Left lung (tissue), 14 donors: ENCODE data around the gene EML2. TPM values are rescaled to one million over a fixed set of nuclear protein-coding genes. Genes with fewer than 3 reads are reported as not detected.
A peak's percentile ranks its signal among the peaks of the same experiment; 100 is the strongest.
"Not testable (repeated sequence)": the region's sequence is repeated elsewhere in the genome, so short reads cannot be mapped to it uniquely, and the experiment has no call there.

Experiments
- ATAC-seq: fragments of 200-7000 bp; cut with Tn5 transposase; one replicate; pipeline ENCODE4 v1.9.1; 2020; ENCODE audit warnings: moderate library complexity
- DNase-seq, 4 donors: peaks; one replicate each; pipeline ENCODE4 v3.0.0-alpha.2; 2013 to 2020
- H3K27ac ChIP-seq, 2 donors: fragments of 200-600 bp; sonication (generic) in 1 of 2; one replicate each; pipeline versions ENCODE4 v1.5.0 to v1.8.0; 2020 to 2021
- H3K27me3 ChIP-seq, 2 donors: fragments of 200-600 bp; sonication (generic) in 1 of 2; one replicate each; pipeline versions ENCODE4 v1.5.0 to v1.8.0; 2020 to 2021
- H3K36me3 ChIP-seq, 2 donors: fragments of 200-600 bp; sonication (generic) in 1 of 2; one replicate each; pipeline versions ENCODE4 v1.5.0 to v1.8.0; 2020 to 2021
- H3K4me1 ChIP-seq, 2 donors: fragments of 200-600 bp; one replicate each; pipeline ENCODE4 v1.8.0; 2021
- H3K4me3 ChIP-seq, 2 donors: fragments of 200-600 bp; sonication (generic) in 1 of 2; one replicate each; pipeline versions ENCODE4 v1.5.0 to v1.8.0; 2020 to 2021; ENCODE audit warnings: mild to moderate bottlenecking in 1 of 2
- H3K9me3 ChIP-seq, 2 donors: fragments of 200-600 bp; sonication (generic) in 1 of 2; one replicate each; pipeline versions ENCODE4 v1.5.0 to v1.8.0; 2020 to 2021
- CTCF ChIP-seq, 2 donors: fragments of 200-600 bp; sonication (generic) in 1 of 2; IDR thresholded peaks; one replicate each; pipeline versions ENCODE4 v1.5.0 to v1.8.0; 2021; ENCODE audit warnings: antibody characterized with exemption in 2 of 2
- intact Hi-C, 2 donors: fragments of 100-400 bp; cut with DNase I; formaldehyde crosslinking; loops; one replicate each; pipeline versions ENCODE4 v1.11.2 to v1.14.2; 2022
- long read RNA-seq, 12 donors: library from polyadenylated mRNA in 2 of 12; unstranded in 2 of 12; transcript quantifications; one replicate each; pipeline ENCODE4 v2.0.0 and lab custom pipeline, GENCODE V29; 2019 to 2026
- polyA plus RNA-seq, 6 donors: library from polyadenylated mRNA; unstranded; fragments of 120-200 nt; gene quantifications; one replicate each; pipeline ENCODE4 v1.2.1, GENCODE V29; 2013; ENCODE audit not compliant: insufficient read length in 6 of 6
- total RNA-seq, 2 donors: library from RNA; stranded (reverse); fragmentation: NEBNext Ultra II Directional; extraction: Animal tissue kit (Norgen Biotek cat#: 25700); gene quantifications; one replicate each; pipeline ENCODE4 v1.2.1, GENCODE V29; 2021
- donor health status: DM: no; HTN: yes; CAD: no.
- donor health status: DM: no; HTN: no; CAD: no.

The EML2 gene
- 10 to 100 TPM; 54.2 to 76.4 TPM for total RNA-seq
- 10 to 100 TPM; 21.8 to 31.7 (median 27.2) TPM for polyA plus RNA-seq
- long read RNA-seq, donor 1, result 0 reads
- long read RNA-seq, donor 2, partial matches to known transcripts, result 6 of 8 reads
- long read RNA-seq, donor 2, other reads (novel, unspliced or antisense), result 0 of 8 reads
- long read RNA-seq, donor 3, partial matches to known transcripts, result 0 of 1 reads
- long read RNA-seq, donor 3, other reads (novel, unspliced or antisense), result 0 of 1 reads
- long read RNA-seq, donor 4, partial matches to known transcripts, result 2 of 2 reads
- long read RNA-seq, donor 4, other reads (novel, unspliced or antisense), result 0 of 2 reads
- long read RNA-seq, donor 5, partial matches to known transcripts, result 0 of 5 reads
- long read RNA-seq, donor 5, other reads (novel, unspliced or antisense), result 0 of 5 reads
- long read RNA-seq, donor 6, partial matches to known transcripts, result 0 of 3 reads
- long read RNA-seq, donor 6, other reads (novel, unspliced or antisense), result 0 of 3 reads
- long read RNA-seq, donor 7, partial matches to known transcripts, result 0 of 1 reads
- long read RNA-seq, donor 7, other reads (novel, unspliced or antisense), result 0 of 1 reads
- long read RNA-seq, donor 8, partial matches to known transcripts, result 9 of 11 reads
- long read RNA-seq, donor 8, other reads (novel, unspliced or antisense), result 0 of 11 reads
- long read RNA-seq, donor 9, result 0 reads
- long read RNA-seq, donor 10, partial matches to known transcripts, result 2 of 2 reads
- long read RNA-seq, donor 10, other reads (novel, unspliced or antisense), result 0 of 2 reads
- long read RNA-seq, donor 11, result 0 reads
- long read RNA-seq, donor 12, partial matches to known transcripts, result 0 of 1 reads
- long read RNA-seq, donor 12, other reads (novel, unspliced or antisense), result 0 of 1 reads

GRCh38 chr19:45638930-45639729 lies at the start of gene EML2:
TSS of gene EML2 (minus strand) at chr19:45639397. CDS start at chr19:45639376, 21 bp downstream.
- Histone ChIP-seq H3K27ac (peak within 1 kb of the TSS in 1 of 2 donors; percentile 35), H3K27me3 (peaks cover 0 to 9% of the 10 kb centered on the region in 2 donors), H3K4me3 (peak within 1 kb of the TSS; percentile 57 to 69), H3K36me3 (no peaks in the 10 kb centered on the region), H3K4me1 (peaks cover 17 to 48% of the 10 kb centered on the region in 2 donors), H3K9me3 (no peaks in the 10 kb centered on the region)
- ATAC-seq (peak; percentile 52), DNase-seq (peak in 3 of 4 donors; percentile 68 to 93 (median 68))
- TF ChIP-seq CTCF (IDR thresholded peaks at IDR 0.05), result no peak
- intact Hi-C loops, result no loop called here

- no peak overlapping the region for H3K27ac ChIP-seq
- intact Hi-C loops, result no loop called here
- H3K4me1 ChIP-seq, result peaks cover 6 to 12% of the 10 kb centered on the region in 2 donors
- TF ChIP-seq CTCF (IDR thresholded peaks at IDR 0.05), result no peak
- H3K9me3 ChIP-seq, result no peaks in the 10 kb centered on the region
- ATAC-seq (no peak), DNase-seq (no peak)
- no peaks in the 10 kb centered on the region for H3K27me3 ChIP-seq
- H3K4me3 ChIP-seq, result no peak overlapping the region
- H3K36me3 ChIP-seq, result peaks cover 0 to 52% of the 10 kb centered on the region in 2 donors
Measured at GRCh38 chr19:45687599-45687998, 48.4 kb upstream of the EML2 start.

GRCh38 chr19:45685045-45685444 lies 45.8 kb upstream of the EML2 start:
- H3K9me3 ChIP-seq, H3K4me3 ChIP-seq, H3K27me3 ChIP-seq, ATAC-seq, H3K27ac ChIP-seq, intact Hi-C loops, DNase-seq: not testable (repeated sequence)
- Histone ChIP-seq H3K4me1 (peaks cover 0 to 12% of the 10 kb centered on the region in 2 donors), H3K36me3 (peaks cover 0 to 52% of the 10 kb centered on the region in 2 donors)

GRCh38 chr19:45682908-45683307 lies 43.7 kb upstream of the EML2 start:
- H3K36me3 ChIP-seq, result peaks cover 0 to 45% of the 10 kb centered on the region in 2 donors
- TF ChIP-seq CTCF (IDR thresholded peaks at IDR 0.05), result no peak
- no peak overlapping the region for H3K27ac ChIP-seq
- ATAC-seq (no peak), DNase-seq (no peak)
- H3K4me3 ChIP-seq, result no peak overlapping the region
- H3K4me1 ChIP-seq, result peaks cover 2 to 19% of the 10 kb centered on the region in 2 donors
- H3K27me3 ChIP-seq, result peaks cover 4 to 19% of the 10 kb centered on the region in 2 donors
- no peaks in the 10 kb centered on the region for H3K9me3 ChIP-seq
- intact Hi-C loops, result no loop called here

- Histone ChIP-seq H3K4me1 (peaks cover 8 to 26% of the 10 kb centered on the region in 2 donors), H3K27ac (peak overlapping the region; percentile 67 to 70), H3K4me3 (no peak overlapping the region), H3K27me3 (peaks cover 11 to 27% of the 10 kb centered on the region in 2 donors), H3K9me3 (no peaks in the 10 kb centered on the region), H3K36me3 (peaks cover 0 to 37% of the 10 kb centered on the region in 2 donors)
- DNase-seq (no peak), ATAC-seq (no peak)
- no peak for TF ChIP-seq CTCF (IDR thresholded peaks at IDR 0.05)
- intact Hi-C loops, result no loop called here
Measured at GRCh38 chr19:45682117-45682516, 42.9 kb upstream of the EML2 start.
